NCI-H2107 treated with DMSO at 0.1 percent for 48 hours (cell line): ENCODE results near the gene SIGLEC11.
"Not testable (repeated sequence)": the region's sequence is repeated elsewhere in the genome, so short reads cannot be mapped to it uniquely, and the experiment has no call there.

Source experiments
- DNase-seq: peaks from one replicate; lab custom pipeline; 2025; ENCODE audit not compliant: unreplicated experiment; lab: John Stamatoyannopoulos, UW

The SIGLEC11 gene

GRCh38 chr19:49951806-49952478, 9.0 kb downstream of the SIGLEC11 start:
- no peak for DNase-seq

GRCh38 chr19:49950956-49951526, 9.9 kb downstream of the SIGLEC11 start:
- no peak for DNase-seq

- DNase-seq, result no peak
Observed at GRCh38 chr19:49950590-49950948, 10.4 kb downstream of the SIGLEC11 start.

- no peak for DNase-seq
Observed at GRCh38 chr19:49949742-49950589, 11.0 kb downstream of the SIGLEC11 start.

- no peak for DNase-seq
Observed at GRCh38 chr19:49946415-49946814, 14.6 kb downstream of the SIGLEC11 start.

- DNase-seq, result not testable (repeated sequence)
Observed at GRCh38 chr19:49944567-49944966, 16.4 kb downstream of the SIGLEC11 start.

GRCh38 chr19:49940482-49940791, 20.5 kb downstream of the SIGLEC11 start:
- no peak for DNase-seq

GRCh38 chr19:49939721-49940481, 21.1 kb downstream of the SIGLEC11 start:
- no peak for DNase-seq

- DNase-seq, result no peak
Observed at GRCh38 chr19:49938662-49939061, 22.3 kb downstream of the SIGLEC11 start.

GRCh38 chr19:49937750-49938381, 23.1 kb downstream of the SIGLEC11 start:
- peak; percentile 40 for DNase-seq

- DNase-seq, result no peak
Observed at GRCh38 chr19:49936549-49936948, 24.4 kb downstream of the SIGLEC11 start.

GRCh38 chr19:49933643-49934042, 27.3 kb downstream of the SIGLEC11 start:
- DNase-seq, result no peak

- no peak for DNase-seq
Observed at GRCh38 chr19:49932731-49933131, 28.2 kb downstream of the SIGLEC11 start.

- no peak for DNase-seq
Observed at GRCh38 chr19:49932041-49932451, 28.9 kb downstream of the SIGLEC11 start.

- no peak for DNase-seq
Observed at GRCh38 chr19:49931293-49932040, 29.5 kb downstream of the SIGLEC11 start.

GRCh38 chr19:49930483-49931011, 30.4 kb downstream of the SIGLEC11 start:
- no peak for DNase-seq

- DNase-seq, result peak; percentile 83
Observed at GRCh38 chr19:49929611-49930482, 31.1 kb downstream of the SIGLEC11 start.

- DNase-seq, result peak; percentile 72
Observed at GRCh38 chr19:49929121-49929610, 31.8 kb downstream of the SIGLEC11 start, which contains the start of the genes ATF5 and NUP62. Gene ATF5 (plus strand): TSS chr19:49929205. CDS start chr19:49930851, 1,646 bp downstream. Gene NUP62 (minus strand): TSS chr19:49929504. CDS start chr19:49909807, 19,697 bp downstream.
